Neural progenitor cell (in vitro differentiated cells): ENCODE measurements around the gene COTL1.

Experiments used
- CTCF ChIP-seq: fragments of 200-600 bp; sonication (generic); IDR thresholded peaks from 2 replicates; pipeline ENCODE4 v1.5.1; 2017; ENCODE audit warnings: antibody characterized with exemption, mild to moderate bottlenecking
- EZH2 ChIP-seq: fragments of 200-600 bp; sonication (generic); IDR thresholded peaks from 2 replicates; pipeline ENCODE4 v1.6.1; 2017; ENCODE audit warnings: antibody characterized with exemption, mild to moderate bottlenecking, moderate library complexity

GRCh38 chr16:84618581-84619460 is 943 bp upstream of the COTL1 start:
- TF ChIP-seq CTCF (no peak), EZH2 (no peak)
